HG02981 (cell line): ENCODE data around the gene PLRG1.
"Not testable (repeated sequence)": the region's sequence is repeated elsewhere in the genome, so short reads cannot be mapped to it uniquely, and the experiment has no call there.

Source experiments
- ATAC-seq: cut with Tn5 transposase; IDR thresholded peaks from one replicate; pipeline ENCODE4 v1.9.1; 2021; ENCODE audit warnings: mild to moderate bottlenecking, moderate library complexity; ENCODE audit not compliant: unreplicated experiment

PLRG1 gene

DNA sequence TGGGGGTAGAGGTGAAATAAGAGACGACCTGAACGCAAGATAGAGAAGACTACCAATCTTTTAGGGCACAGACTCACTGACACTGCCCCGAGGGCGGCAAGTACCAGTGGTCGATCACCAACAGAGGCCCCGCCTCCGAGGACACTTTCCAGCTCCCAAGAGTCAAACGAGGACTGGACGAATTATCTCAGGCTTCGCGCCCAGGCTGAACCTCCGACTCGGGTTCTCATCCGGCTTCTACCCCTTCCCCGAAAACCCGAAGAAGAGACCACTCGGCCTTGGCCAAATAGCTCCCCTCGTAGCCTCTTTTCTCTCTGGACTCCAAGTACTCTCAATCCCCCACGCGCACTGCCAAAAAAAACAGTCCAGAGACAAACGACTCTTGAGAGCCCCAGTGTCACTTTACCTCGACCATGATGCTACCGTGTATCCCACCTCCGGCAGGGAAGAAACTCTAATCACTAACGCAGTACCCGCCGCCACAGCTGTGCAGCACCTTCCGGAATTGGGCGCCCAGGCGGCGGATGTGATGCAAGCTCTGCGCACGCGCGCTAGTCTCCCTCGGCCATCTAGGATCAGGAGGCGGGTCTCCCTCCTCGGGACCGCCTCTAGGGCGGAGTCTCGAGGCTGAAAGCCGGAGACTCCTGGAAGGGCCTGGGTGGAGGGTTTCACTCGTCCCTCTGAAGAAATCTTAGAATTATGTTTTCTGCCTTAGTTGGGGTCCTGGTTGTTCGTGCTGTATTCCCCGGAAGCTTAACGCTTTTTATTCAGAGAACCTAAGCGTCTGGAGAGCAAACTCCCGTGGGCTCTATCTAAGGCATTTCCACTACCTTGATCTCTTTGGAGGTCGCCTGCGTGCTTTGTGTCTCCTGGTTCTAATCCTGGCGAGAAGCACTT is at the start of gene PLRG1:
TSS of gene PLRG1 (minus strand) at position 507 of the 897 bp plus-strand sequence. CDS start at position 415, 92 bp downstream.
- ATAC-seq: peak; percentile 98

DNA sequence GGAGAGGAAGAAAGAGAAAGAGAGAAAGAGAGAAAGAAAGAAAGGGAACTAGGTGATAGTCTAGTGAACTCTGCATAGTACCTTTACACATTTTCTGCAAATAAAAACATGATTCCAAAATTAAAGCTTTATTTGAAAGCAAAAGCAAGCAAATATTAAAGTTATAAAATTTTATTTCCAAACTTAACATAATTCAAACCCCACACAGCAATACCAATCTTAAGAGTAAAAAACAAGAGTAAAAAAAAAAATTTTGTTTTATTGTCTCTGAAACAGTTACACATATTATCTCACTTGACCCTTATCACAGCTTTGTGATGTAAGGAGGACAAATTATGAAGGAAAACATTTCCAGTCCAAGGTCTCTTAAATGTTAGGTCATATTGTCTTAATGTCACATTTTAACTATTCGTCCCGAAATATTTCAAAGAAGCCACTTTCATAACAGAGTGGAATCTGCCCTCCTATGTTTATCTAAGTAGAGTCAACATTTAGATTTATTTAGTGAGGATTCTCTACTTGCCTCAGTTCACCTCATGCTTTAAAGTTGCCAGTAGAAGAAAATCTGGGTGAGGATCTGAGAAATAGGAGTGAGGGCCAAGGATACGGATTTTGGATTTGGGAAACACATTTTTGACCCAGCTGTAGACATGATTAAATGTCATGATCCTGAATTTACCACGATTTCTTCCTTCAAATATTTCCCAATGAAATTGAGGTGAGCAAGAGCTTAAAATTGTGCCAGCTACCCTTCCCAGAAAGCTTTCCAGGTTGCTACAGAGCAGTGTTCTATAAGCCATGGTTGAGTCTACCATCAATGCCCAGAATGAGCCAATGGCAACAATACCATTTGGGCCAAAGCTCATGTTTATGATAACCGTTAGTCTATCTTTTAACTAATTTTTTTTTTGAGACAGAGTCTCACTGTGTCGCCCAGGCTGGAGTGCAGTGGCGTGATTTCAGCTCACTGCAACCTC is 47.9 kb upstream of the PLRG1 start:
- ATAC-seq: no peak

DNA sequence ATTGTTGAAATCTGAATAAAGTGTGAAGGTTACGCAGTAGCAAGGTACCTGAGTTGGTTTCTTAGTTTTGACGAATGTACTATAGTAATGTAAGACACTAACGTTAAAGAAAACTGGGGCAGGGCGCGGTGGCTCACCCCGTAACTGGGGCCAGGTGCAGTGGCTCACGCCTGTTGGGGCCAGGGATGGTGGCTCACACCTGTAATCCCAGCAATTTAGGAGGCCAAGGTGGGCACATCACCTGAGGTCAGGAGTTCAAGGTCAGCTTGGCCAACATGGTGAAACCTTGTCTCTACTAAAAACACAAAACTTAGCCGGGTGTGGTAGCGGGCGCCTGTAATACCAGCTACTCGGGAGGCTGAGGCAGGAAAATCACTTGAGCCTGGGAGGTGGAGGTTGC is 47.1 kb upstream of the PLRG1 start:
- not testable (repeated sequence) for ATAC-seq

DNA sequence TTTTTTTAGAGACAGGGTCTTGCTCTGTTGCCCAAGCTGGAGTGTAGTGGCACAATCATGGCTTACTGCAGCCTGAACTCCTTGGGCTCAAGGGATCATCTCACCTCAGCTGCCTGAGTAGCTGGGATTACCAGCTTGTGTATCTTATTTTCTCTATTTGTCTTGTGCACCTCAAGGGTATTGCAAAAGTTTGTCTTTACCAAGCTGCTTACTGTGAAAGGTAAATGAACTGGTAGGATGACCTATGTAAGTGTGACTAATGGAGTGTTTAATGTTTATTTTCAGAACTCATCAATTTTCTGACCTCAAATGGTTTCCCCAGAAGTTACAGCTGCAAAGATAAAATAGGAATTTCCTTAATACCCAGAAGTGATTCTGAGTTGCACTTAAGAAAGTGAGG is 45.6 kb upstream of the PLRG1 start:
- ATAC-seq: no peak

DNA sequence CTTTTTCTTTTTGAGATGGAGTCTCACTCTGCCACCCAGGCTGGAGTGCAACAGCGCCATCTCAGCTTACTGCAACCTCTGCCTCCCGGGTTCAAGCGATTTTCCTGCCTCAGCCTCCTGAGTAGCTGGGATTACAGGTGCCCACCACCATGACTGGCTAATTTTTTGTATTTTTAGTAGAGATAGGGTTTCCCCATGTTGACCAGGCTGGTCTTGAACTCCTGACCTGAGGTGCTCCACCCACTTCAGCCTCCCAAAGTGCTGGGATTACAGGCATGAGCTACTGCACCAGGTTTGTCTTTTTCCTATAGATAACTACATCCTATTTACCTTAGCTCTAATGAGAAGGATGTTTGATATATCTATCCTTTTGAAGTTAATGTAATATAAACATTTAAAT is 44.1 kb upstream of the PLRG1 start:
- not testable (repeated sequence) for ATAC-seq

DNA sequence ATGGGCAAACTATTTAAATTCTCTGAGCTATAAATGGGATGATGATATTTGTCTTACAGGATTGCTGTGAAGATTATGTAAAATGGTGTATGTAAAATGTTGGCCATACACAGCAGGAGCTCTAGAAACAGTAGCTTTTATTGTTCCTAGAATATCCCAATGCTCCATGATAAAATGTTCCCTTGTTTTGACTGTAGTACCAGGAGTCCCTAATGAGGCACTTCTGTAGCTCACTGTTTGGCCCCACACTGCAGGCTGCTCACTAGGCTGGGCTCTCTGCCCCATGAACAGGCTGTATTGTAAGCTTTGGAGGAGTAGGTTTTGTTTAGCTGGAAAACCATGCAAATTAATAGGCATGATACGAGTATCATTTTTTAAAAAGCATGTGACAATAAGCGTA is 43.7 kb upstream of the PLRG1 start:
- no peak for ATAC-seq

DNA sequence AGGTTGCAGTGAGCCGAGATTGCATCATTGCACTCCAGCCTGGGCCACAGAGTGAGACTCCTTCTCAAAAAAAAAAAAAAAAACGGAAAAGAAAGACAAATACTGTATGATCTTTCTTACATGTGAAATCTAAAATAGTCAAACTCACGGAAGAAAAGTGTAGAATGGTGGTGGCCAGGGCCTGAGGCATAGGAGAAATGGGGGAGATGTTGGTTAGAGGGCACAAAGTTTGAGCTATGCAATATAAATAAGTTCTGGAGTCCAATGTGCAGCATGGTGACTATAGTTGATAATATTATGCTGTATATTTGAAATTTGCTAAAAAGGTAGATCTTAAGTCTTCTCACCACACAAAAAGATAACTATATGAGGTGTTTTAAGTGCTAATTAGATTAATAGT is 41.7 kb upstream of the PLRG1 start:
- no peak for ATAC-seq

DNA sequence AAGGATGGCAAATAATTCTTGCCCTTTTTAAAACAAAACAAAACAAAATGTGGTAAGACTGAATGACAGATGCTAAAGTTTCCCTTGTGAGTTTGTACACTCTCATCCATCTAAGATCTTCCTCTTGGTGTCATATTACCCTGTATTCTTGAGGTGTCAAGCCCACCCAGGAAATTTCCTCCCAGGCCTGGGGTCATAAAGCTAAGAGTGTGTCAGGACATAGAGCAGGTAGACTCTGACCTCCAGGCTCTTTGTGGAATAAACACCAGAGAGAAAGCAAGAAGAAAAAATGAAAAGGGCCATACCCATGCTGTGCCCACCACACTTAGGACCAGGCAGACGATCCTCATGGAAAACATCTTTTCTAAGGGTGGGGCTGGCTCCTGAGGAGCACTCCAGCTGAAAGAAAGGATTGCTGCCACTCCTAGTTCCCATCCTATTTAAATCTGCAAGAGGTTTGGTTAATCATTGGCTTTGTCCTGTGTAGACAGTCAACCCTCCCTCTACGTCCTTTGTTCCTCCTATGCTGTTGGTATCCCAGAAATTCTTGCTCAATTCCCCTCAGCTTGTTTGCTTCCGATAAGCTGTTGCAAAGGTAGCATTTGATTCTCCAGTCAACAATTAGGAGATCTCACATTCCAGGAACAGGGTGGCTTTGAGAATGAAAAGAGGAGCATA is 40.3 kb upstream of the PLRG1 start, which contains the start of gene FGA:
TSS of gene FGA (minus strand) at position 414 of the 678 bp plus-strand sequence. CDS start at position 359, 55 bp downstream.
- no peak for ATAC-seq

DNA sequence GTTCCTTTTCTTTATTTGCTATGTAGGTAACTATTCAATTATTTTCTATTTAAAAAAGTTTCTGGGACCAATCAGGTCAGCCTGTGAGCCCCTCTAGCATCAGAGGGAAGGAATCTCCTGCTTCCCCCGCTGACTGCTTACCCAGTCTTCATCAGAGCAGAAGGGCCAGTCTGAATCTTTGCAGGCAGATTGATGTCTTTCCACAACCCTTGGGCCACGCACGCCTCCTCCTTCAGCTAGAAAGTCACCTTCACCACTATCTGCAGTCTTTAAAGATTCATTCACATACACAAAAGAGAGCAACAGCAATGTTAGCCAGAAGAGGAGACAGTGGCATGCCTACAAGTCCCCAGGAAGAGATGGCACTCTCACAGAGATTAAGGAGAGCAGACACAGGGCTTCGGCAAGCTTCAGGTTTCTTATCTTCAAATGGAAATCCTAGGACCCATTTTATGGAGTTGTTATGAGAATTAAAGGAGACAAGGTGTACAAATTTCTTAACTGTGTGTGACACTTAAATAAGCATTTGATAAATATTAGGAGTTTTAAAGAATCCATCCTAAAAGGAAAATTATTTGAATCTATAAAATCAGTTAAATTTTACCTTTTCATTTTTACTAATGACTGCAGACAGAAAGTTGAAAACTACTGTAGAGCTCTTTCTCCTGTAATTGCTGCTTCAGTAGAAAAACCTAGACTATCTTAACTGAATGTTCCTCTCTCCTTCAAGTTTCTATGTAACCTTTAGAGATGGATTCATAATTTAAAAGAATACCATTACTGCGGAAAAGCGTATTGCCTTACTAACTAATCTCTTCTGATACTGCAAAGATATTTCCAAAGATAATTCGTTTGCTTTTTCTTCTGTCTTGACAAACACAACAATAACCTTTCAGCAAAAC is 39.3 kb upstream of the PLRG1 start:
- ATAC-seq: no peak

DNA sequence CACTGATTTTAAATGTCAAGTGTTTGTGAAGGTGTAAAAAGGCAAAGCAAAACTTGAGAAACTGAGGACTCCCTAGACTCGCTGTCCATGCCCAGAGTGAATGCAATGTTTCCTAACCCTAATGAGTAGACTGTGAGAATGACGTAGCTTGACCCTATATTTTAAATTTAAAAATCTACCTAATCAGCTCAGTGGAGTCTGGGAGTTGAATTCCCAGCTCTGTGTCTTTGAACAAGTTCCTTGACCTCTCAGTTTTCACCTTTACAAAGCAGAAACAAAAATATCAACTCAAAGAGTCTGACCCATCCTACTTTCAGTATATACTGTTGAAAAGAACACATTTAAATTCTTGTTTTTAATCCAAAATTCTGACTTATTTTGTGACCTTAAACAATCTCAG is 38.0 kb upstream of the PLRG1 start:
- ATAC-seq: no peak

DNA sequence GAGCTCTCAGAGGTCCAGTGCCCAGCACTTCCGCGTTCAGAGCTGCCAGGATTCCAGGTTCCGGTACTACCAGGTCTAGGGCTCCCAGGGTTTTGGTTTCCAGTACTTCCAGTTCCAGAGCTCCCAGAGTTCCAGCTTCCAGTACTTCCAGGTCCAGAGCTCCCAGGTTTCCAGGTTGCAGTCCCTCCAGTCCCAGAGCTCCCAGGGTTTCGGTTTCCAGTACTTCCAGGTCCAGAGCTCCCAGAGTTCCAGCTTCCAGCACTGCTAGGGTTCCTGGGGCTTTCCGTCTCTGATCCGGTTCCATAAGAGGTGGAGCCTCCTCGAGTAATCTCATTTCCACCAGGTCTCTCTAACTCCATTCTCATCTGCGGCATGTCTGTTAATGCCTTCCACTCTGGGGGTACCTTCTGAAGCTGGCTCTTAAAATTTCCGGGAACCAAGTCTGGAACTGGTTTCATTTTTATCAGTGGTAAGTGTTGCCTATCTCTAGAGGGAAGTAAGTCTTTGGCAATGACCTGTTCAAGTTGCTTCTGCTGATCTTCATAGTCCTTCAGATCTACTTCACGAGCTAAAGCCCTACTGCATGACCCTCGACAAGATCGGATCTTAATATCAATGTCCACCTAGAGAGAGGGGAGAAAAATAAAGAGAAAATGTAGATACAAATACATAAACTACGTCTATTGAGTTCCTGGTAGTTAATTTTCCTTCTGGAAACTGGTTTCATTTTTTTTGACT is 36.3 kb upstream of the PLRG1 start:
- ATAC-seq: no peak

DNA sequence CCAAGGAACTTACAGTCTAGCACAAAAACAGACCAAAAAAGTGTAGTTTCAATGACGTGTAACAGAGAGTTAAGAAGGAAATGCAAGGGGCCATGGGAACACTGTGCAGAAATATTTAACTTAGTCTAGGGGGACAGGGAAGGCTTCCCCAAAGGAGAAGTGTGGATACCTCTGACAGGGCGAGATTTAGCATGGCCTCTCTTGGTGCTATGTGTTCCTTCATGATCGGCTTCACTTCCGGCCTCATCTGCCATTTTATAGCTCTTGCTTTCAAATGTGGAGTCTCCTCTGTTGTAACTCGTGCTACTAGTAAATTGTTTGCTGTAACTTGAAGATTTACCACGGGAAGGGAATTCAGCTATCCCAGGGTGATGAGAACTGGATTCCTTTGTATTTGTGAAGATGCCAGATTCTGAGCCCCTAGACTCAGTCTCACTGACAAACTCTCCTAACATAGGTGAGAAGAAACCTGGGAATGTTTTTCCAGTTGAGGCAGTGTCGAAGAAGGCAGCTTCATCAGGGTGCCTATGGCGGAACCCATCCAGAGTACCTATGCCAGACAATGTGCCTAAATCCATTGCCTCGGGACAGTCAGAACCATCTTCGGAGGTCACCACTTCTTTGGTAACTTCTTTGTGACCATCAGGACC is 35.3 kb upstream of the PLRG1 start:
- no peak for ATAC-seq

DNA sequence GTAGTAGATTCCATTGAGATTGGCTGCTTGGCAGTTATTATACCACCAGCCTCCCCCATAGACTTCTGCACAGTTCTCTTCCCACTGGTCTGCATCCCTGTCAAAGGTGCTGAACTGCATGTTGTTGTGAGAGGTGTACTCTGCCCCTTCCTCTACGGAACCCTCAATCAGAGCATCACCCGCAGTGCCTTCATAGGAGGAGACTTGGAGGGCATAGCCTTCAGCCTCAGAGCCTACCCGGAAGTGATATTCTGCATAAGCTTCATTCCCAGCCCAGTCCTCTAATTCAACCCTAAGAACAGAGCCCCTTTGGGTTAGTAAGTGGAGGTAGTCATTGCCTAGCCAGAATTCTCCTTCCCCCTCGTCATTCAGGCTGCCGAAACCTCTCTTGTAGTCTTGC is 34.1 kb upstream of the PLRG1 start:
- ATAC-seq: no peak

DNA sequence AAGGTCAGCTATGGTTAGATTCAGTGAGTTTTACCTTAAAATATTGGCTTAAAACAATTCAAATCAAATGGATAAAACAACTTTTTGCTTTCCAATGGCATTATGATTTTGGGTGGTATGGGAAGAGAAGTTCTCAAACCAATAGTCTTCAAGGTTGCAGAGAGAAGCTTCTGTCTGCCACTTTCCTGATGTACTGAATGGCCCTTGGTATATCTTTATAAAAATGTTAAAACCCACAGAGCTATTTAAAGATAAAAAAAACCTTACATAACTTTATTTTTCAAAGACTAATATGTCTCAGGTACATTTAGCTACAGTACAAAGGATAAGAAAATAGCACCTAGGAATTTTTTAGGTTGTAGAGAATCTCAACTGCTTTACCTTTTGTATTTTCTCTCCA is 33.5 kb upstream of the PLRG1 start:
- no peak for ATAC-seq

DNA sequence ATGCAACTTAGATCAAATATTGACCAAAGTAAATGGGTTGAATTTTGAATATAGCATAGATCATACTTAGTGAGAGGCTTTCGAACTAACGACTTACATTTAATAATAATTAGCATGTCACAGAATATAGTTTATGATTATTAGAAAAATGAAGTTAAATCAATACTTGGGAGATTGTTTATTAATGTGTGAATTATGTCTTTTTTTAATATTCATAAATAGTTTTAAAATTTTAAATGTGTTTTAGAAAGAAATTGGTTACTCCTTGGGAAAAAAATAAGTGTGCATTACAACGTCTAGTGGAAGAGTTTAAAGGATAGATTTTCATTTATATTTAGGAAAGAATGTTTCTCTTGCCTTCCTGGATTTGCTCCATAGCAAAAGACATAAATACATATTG is 33.0 kb upstream of the PLRG1 start:
- ATAC-seq: no peak

DNA sequence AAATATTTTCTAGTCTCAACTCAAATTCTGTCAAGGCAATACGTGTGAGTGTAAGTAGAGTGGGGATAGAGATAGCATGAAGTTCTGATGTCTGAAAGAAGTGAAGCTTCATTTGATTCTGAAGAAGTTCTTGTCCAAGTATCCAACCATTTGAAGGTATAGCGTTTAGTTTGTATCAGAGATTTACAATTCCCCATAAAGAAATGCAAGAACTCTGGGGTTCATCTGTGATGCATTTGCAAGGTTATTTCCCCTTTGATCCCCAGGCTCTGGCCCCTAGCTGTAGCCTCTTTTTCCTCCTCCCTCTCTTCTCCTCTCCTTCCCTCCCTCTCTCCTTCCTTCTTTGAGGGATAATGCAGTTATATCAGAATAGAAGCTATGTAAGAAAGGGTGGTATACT is 32.5 kb upstream of the PLRG1 start:
- ATAC-seq: no peak

DNA sequence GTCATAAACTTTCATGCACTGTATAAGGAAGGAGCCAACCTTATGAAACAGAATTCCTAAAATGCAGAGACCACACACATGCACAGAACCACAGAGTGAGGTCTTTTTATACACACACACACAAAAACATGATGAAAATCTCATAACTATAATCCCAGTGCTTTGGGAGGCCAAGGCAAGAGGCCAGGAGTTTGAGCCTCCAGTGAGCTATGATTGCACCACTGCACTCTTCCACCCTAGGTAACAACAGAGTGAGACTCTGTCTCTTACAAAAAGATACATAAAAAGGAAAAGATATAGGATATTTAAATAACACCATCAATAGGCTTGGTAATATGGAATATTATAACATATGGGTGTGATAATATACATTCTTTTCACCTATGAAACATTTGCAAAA is 29.7 kb upstream of the PLRG1 start:
- no peak for ATAC-seq

DNA sequence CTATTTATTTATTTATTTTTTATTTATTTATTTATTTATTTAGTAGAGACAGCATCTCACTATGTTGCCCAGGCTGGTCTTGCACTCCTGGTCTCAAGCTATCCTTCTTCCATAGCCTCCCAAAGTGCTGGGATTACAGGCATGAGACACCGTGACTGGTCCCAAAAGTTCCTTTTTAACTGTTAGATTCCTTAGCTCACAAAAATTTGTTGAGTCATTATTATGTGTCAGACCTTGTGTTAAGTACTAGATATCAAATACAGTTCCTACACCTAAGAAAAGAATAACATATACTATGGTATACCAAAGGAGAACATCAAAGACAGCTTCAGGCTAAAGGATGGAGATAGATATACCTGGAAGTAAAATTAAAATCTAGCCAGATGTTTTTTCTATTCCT is 28.7 kb upstream of the PLRG1 start:
- no peak for ATAC-seq

DNA sequence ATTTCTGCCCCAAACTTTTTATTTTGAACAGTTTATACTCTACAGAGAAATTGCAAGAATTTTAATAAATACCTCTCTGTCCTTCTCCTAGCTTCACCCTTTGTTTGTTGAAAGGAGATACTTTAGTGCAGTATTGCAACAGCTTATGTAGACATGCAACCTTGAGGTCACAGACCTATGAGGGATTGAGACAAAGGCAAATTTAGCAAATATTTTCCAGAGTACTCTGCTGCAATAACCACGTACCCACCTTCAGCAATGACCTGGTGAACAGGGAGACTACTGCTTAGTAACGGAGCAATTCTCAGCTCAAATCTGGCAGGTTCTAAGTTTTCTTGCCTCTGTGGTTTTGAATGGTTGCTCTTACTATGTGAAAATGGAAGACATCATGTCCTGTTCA is 27.1 kb upstream of the PLRG1 start:
- no peak for ATAC-seq
